ENCODE data around the gene ADAMTS19.

DNA sequence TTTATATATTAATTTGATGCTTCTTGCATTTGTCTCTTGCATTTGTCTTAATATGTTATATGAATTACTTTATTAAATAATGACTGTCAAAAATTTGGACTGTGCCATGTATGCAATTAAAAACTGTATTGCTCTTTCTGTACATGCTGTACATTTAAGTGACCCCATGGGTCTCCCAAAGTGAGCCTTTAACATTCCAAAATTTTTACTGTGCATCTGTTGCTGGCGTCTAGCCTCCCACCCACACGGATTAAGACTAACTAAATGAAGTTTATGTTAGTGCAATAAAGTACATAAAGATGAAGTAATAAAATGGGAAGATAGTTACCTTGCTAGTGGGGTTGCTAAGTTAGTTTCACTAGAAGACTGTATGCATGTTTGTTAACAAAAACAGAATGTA, 48.5 kb downstream of the ADAMTS19 start:
- TF ChIP-seq, protein P1, sequence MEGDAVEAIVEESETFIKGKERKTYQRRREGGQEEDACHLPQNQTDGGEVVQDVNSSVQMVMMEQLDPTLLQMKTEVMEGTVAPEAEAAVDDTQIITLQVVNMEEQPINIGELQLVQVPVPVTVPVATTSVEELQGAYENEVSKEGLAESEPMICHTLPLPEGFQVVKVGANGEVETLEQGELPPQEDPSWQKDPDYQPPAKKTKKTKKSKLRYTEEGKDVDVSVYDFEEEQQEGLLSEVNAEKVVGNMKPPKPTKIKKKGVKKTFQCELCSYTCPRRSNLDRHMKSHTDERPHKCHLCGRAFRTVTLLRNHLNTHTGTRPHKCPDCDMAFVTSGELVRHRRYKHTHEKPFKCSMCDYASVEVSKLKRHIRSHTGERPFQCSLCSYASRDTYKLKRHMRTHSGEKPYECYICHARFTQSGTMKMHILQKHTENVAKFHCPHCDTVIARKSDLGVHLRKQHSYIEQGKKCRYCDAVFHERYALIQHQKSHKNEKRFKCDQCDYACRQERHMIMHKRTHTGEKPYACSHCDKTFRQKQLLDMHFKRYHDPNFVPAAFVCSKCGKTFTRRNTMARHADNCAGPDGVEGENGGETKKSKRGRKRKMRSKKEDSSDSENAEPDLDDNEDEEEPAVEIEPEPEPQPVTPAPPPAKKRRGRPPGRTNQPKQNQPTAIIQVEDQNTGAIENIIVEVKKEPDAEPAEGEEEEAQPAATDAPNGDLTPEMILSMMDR (IDR thresholded peaks at IDR 0.05) = no peak
- TF ChIP-seq POLR2A (IDR thresholded peaks at IDR 0.05) = no peak
